Small intestine (tissue), 7 donors: ENCODE measurements around the gene IFI44. TPM values are rescaled to one million over a fixed set of nuclear protein-coding genes. Genes with fewer than 3 reads are reported as not detected.

ENCODE experiments used
- DNase-seq, 2 donors: peaks; one replicate each; pipeline versions ENCODE4 v3.0.0 to v3.0.0-alpha.2; 2013
- FAIRE-seq: peaks from 2 replicates; lab custom pipeline; 2012; peaks lifted over from hg19 to GRCh38; lab: Jason Lieb, UNC
- H3K27ac ChIP-seq, 3 donors: one replicate each; pipeline ENCODE4 v1.5.1; 2013; ENCODE audit warnings: low read length in 2 of 3, mild to moderate bottlenecking in 2 of 3, control low read depth in 1 of 3, inconsistent platforms in 1 of 3, low read depth in 1 of 3, moderate library complexity in 1 of 3
- H3K27me3 ChIP-seq, 3 donors: one replicate each; pipeline ENCODE4 v1.6.1; 2013; ENCODE audit warnings: low read length in 3 of 3, inconsistent platforms in 1 of 3; ENCODE audit not compliant: control insufficient read depth in 3 of 3, insufficient read depth in 3 of 3
- H3K36me3 ChIP-seq, 3 donors: one replicate each; pipeline ENCODE4 v1.6.1; 2013; ENCODE audit warnings: low read length in 3 of 3, inconsistent platforms in 1 of 3, low read depth in 1 of 3, mild to moderate bottlenecking in 1 of 3, moderate library complexity in 1 of 3; ENCODE audit not compliant: control insufficient read depth in 3 of 3, insufficient read depth in 2 of 3
- H3K4me1 ChIP-seq, 3 donors: one replicate each; pipeline ENCODE4 v1.6.1; 2013; ENCODE audit warnings: low read length in 2 of 3, inconsistent platforms in 1 of 3, low read depth in 1 of 3, mild to moderate bottlenecking in 1 of 3, moderate library complexity in 1 of 3; ENCODE audit not compliant: control insufficient read depth in 3 of 3, insufficient read depth in 2 of 3
- H3K4me3 ChIP-seq, 3 donors: one replicate each; pipeline ENCODE4 v1.5.1; 2013; ENCODE audit warnings: low read length in 3 of 3, control low read depth in 1 of 3, inconsistent platforms in 1 of 3, low read depth in 1 of 3, mild to moderate bottlenecking in 1 of 3, moderate library complexity in 1 of 3
- H3K9me3 ChIP-seq, 2 donors: one replicate each; pipeline ENCODE4 v1.6.1; 2013; ENCODE audit warnings: low read depth in 1 of 2, low read length in 1 of 2; ENCODE audit not compliant: control insufficient read depth in 2 of 2, insufficient read depth in 1 of 2
- WGBS, 3 donors: extraction: QIAGEN DNeasy Blood & Tissue Kit; methylation state at CpG; one replicate each; pipeline ENCODE4 v1.1.7; 2013; 5-methylcytosine and 5-hydroxymethylcytosine counted together
- polyA plus RNA-seq, 4 donors: library from polyadenylated mRNA; stranded (reverse) in 3 of 4; unstranded in 1 of 4; fragments of 200-250 nt in 3 of 4; fragments of 120-200 nt in 1 of 4; gene quantifications; one replicate each; pipeline versions ENCODE4 v1.2.1 to v1.2.3, GENCODE V29; 2013
- donor health status: healthy with polysubstance abuse.
- donor health status: control.
- donor health status: control.
- donor health status: Bipolar disorder and iron deficiency.
- donor health status: healthy.

IFI44 gene
- polyA plus RNA-seq, 4 donors, result 4.9 to 29.0 (median 11.2) TPM

DNA sequence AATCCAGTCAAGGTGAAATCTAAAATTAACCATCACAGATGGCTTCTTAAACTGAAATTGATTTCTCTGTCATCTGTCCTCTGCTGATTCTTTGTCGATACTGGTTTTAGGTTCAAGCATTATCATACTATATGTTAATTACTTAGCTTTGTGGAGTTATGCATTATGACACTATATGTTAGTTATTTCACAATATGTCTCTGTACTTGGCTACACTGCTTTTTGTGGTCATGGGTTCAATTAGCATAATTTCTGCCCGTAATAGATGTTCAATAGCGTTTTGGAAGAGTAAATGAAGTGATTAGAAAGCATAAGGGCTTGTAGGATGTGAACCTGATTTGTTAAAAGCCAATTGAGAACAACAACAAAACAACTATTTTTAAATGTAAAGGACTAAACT is 28.2 kb downstream of the IFI44 start:
- FAIRE-seq (no peak), DNase-seq (no peak)

DNA sequence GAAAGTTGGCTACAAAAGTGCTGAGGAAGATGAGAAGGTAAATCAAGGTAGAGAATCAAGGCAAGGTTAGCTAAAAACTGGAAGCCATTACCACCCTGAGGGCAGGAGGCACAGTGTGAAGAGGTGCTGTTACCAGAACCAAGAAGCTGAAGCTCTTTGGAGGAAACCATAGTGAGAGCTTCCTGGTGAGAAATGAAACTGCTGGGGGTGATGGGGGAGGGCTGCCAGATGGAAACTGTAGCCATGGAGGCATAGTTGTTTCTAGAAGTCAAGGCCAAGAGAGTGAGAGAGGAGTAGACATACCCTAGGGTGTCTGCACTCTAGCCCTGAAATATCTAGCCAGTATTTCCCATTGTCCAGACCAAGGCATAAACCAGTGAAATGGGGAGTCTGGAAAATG is 28.7 kb downstream of the IFI44 start:
- Histone ChIP-seq H3K36me3 (no peaks in the 10 kb centered on the region), H3K27me3 (no peaks in the 10 kb centered on the region), H3K9me3 (no peaks in the 10 kb centered on the region), H3K4me3 (no peak overlapping the region), H3K27ac (no peak overlapping the region), H3K4me1 (no peaks in the 10 kb centered on the region)
- FAIRE-seq, result no peak
- DNase-seq, result no peak

More for the DNA sequence above, 28.2 kb downstream of the IFI44 start:
- 92 to 95% (median 94%) methylated on average over 3 of the region's 3 CpGs for WGBS, 3 donors
- no peaks in the 10 kb centered on the region for H3K36me3 ChIP-seq
- no peak overlapping the region for H3K4me3 ChIP-seq
- peaks cover 0 to 2% (median 0%) of the 10 kb centered on the region in 3 donors for H3K27me3 ChIP-seq
- no peaks in the 10 kb centered on the region for H3K9me3 ChIP-seq
- H3K27ac ChIP-seq, result no peak overlapping the region
- no peaks in the 10 kb centered on the region for H3K4me1 ChIP-seq

DNA sequence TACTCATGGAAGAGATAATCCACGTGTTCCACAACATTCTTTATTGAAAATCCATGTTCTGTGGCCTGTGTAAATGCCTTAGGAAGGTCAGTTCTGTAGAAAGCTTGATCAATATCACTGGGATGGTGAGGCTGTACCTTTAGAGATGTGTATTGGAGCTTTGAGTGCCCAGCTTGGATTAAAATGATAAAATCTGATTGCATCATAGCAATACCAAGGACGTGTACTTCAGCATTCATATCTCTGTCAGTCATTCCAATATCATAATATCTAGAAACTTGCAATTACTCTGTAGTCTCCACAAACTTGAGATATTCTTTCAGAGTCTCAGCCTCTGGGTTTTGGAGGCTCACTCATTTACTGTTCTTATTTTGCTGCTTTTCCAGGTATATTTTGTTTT is 31.6 kb downstream of the IFI44 start:
- FAIRE-seq, result no peak
- Histone ChIP-seq H3K36me3 (no peaks in the 10 kb centered on the region), H3K27me3 (no peaks in the 10 kb centered on the region), H3K27ac (no peak overlapping the region), H3K4me3 (no peak overlapping the region), H3K4me1 (no peaks in the 10 kb centered on the region), H3K9me3 (no peaks in the 10 kb centered on the region)
- WGBS, 3 donors, result 31 to 53% (median 43%) methylated on average over 2 of the region's 2 CpGs
- no peak for DNase-seq

DNA sequence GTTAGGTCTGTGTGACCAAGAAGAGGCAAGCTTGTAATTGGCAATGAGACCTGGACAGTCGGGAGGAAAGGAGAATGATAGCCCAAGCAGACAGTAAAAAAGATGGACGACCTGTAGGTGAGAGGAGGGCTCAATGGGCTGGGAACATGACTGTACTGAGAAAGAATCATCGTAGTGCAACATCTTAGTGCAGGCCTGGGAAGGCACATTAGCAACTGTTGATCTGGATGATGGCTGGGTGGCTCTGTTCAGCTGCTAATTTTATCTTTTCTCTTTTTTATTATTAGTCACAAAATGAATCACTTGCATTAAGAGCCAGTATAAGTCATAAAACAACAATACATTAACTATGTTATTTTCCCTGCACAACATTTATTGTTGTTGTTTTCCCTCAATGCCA is 32.9 kb downstream of the IFI44 start:
- FAIRE-seq (no peak), DNase-seq (no peak)
- no peaks in the 10 kb centered on the region for H3K9me3 ChIP-seq
- H3K36me3 ChIP-seq, result no peaks in the 10 kb centered on the region
- no peaks in the 10 kb centered on the region for H3K4me1 ChIP-seq
- H3K27ac ChIP-seq, result no peak overlapping the region
- 51 to 63% (median 63%) methylated on average over 3 of the region's 3 CpGs for WGBS, 3 donors
- no peaks in the 10 kb centered on the region for H3K27me3 ChIP-seq
- H3K4me3 ChIP-seq, result no peak overlapping the region

DNA sequence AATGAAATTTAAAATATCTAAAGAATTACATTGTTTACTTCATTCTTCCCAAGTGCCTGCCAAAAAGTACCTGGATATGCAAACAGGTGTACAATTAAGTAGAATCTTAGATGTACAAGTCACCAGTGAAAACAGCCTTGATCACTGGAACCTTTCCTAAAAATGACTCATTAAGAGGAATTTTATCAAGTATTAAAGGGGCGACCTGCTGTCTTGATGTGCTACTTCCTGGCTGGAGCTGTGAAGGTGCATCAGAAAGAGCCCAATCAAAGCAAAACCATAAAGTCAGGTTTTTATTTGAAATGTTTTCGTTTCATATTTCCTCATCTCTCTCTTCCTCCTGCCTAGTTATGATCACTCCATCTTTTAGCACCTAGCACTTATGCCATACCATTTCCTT is 33.4 kb downstream of the IFI44 start:
- no peaks in the 10 kb centered on the region for H3K27me3 ChIP-seq
- no peak overlapping the region for H3K27ac ChIP-seq
- no peaks in the 10 kb centered on the region for H3K4me1 ChIP-seq
- H3K9me3 ChIP-seq, result no peaks in the 10 kb centered on the region
- no peaks in the 10 kb centered on the region for H3K36me3 ChIP-seq
- H3K4me3 ChIP-seq, result no peak overlapping the region
- 18 to 55% (median 24%) methylated on average over 2 of the region's 2 CpGs for WGBS, 3 donors
- DNase-seq, result no peak
- FAIRE-seq, result no peak

DNA sequence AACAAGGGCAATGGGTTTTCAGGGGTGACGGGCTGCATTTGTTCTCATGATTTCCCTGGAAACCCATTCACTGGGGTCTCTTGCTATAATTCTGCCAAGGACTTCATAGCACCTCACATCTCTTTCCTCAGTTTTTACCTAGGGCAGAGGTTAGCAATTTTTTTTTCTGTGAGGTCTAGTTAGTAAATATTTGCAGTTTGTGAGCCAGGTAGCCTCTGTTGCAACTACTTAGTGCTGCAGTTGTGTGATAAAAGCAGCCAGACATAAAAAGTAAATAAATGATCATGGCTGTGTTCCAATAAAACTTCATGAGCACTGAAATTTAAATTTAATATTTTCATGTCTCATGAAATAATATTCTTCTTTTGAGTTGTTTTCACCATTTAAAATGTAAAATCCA is 37.7 kb downstream of the IFI44 start:
- Histone ChIP-seq H3K27ac (no peak overlapping the region), H3K27me3 (no peaks in the 10 kb centered on the region), H3K36me3 (no peaks in the 10 kb centered on the region), H3K9me3 (no peaks in the 10 kb centered on the region), H3K4me3 (no peak overlapping the region), H3K4me1 (no peaks in the 10 kb centered on the region)
- 92 to 100% (median 93%) methylated on average over 1 of the region's 1 CpG for WGBS, 3 donors
- DNase-seq, result no peak
- no peak for FAIRE-seq

DNA sequence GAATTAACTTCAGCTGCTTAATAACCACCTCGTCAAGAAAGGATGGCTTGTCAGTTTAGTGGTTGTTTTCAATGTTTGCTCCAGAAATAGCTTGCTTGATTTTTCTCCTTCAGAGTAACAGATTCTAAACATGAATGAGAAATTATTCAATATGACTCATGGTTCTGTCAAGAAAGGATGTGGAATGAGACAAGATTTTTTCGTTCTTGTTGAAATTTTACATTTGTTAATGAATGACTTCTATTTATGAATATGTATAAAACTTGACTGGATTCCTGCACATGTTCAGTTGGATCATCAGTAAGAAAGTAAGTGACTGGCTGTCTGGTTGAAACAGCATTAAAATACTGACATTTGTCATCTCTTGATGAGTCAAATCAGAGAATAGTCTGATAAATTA is 38.3 kb downstream of the IFI44 start:
- Histone ChIP-seq H3K27ac (no peak overlapping the region), H3K4me3 (no peak overlapping the region), H3K36me3 (no peaks in the 10 kb centered on the region), H3K9me3 (no peaks in the 10 kb centered on the region), H3K4me1 (no peaks in the 10 kb centered on the region), H3K27me3 (no peaks in the 10 kb centered on the region)
- FAIRE-seq (no peak), DNase-seq (no peak)
- WGBS, 3 donors, result 47 to 54% (median 52%) methylated on average over 2 of the region's 2 CpGs

DNA sequence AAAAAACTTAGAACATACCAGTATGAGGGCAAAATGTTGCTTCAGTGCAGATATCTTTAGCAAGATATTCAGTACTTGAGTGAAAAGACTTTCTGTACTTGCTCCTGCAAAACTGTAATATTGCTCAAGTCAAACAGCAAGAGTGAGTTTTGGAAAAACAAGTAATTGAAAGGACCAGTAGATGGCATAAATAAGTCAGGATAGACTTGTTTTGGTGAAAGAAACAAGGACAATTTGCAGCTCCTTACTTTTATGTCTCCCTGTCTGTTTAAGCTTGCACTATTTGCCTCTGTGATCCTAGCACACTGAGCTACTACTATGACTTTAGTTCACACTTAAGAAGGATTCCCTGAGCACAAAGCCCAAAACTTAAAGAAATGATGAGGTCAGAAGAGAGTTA is 39.1 kb downstream of the IFI44 start:
- Histone ChIP-seq H3K27me3 (no peaks in the 10 kb centered on the region), H3K36me3 (no peaks in the 10 kb centered on the region), H3K27ac (no peak overlapping the region), H3K4me3 (no peak overlapping the region), H3K4me1 (no peaks in the 10 kb centered on the region), H3K9me3 (no peaks in the 10 kb centered on the region)
- FAIRE-seq, result no peak
- no peak for DNase-seq

DNA sequence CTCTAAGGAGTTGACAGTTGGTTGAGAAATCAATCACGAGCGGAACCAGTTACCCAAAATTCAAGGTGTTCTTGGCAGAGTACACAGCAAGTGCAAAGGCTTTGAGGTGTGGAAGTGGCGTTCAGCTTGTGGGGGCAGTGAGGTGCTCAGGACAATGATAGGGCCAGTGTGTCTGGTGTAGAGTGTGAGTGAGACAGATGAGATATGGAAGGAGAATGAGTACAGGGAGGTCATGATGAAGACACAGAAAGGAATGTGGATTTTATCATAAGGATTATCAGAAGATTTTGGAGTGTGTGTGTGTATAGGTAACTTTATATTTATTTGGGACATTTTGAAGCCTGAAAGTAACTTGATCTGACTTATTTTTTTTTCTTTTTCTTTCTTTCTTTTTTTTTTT is 40.9 kb downstream of the IFI44 start:
- WGBS, 3 donors, result 69 to 90% (median 88%) methylated on average over 3 of the region's 3 CpGs
- no peak for DNase-seq
- Histone ChIP-seq H3K4me3 (no peak overlapping the region), H3K36me3 (no peaks in the 10 kb centered on the region), H3K4me1 (no peaks in the 10 kb centered on the region), H3K27me3 (no peaks in the 10 kb centered on the region), H3K27ac (no peak overlapping the region), H3K9me3 (no peaks in the 10 kb centered on the region)
- FAIRE-seq, result no peak
